Peyer's patch (tissue), 4 donors: ENCODE data around the gene TMEM9. TPM values are rescaled to one million over a fixed set of nuclear protein-coding genes. Genes with fewer than 3 reads are reported as not detected.
A peak's percentile ranks its signal among the peaks of the same experiment; 100 is the strongest.

Experiments
- DNase-seq, 3 donors: peaks; one replicate each; pipeline ENCODE4 v3.0.0-alpha.2; 2017 to 2019
- H3K27ac ChIP-seq, 4 donors: fragments of 200-600 bp; sonication (generic); one replicate each; pipeline ENCODE4 v1.5.1; 2016 to 2019
- H3K27me3 ChIP-seq, 2 donors: fragments of 200-600 bp; sonication (generic); one replicate each; pipeline ENCODE4 v1.5.1; 2019
- H3K36me3 ChIP-seq, 3 donors: fragments of 200-600 bp; sonication (generic); one replicate each; pipeline ENCODE4 v1.5.1; 2016 to 2019
- H3K4me1 ChIP-seq, 4 donors: fragments of 200-600 bp; sonication (generic); one replicate each; pipeline ENCODE4 v1.5.1; 2016 to 2019
- H3K4me3 ChIP-seq, 4 donors: fragments of 200-600 bp; sonication (generic); 1 replicate in 3 of 4; 2 replicates in 1 of 4; pipeline ENCODE4 v1.5.1; 2016 to 2019; ENCODE audit warnings: mild to moderate bottlenecking in 1 of 4
- H3K9me3 ChIP-seq, 4 donors: fragments of 200-600 bp; sonication (generic); one replicate each; pipeline ENCODE4 v1.5.1; 2016 to 2019; ENCODE audit warnings: mild to moderate bottlenecking in 1 of 4
- POLR2A ChIP-seq, 2 donors: fragments of 450-650 bp; IDR thresholded peaks; one replicate each; pipeline ENCODE4 v1.5.1; 2017; ENCODE audit warnings: antibody characterized with exemption in 2 of 2, mild to moderate bottlenecking in 2 of 2, moderate library complexity in 2 of 2
- total RNA-seq, 4 donors: library from RNA; depleted of rRNA; stranded (reverse); fragments of >200 nt; gene quantifications; one replicate each; pipeline ENCODE4 v1.1.0, GENCODE V29; 2016
- TF ChIP-seq, protein P1 (sequence below), 6 experiments: fragments of 450-650 bp in 4 of 6; fragments of 200-600 bp in 2 of 6; sonication (generic) in 1 of 6; IDR thresholded peaks; one replicate each; pipeline ENCODE4 v1.5.1; 2017 to 2019; ENCODE audit warnings: antibody characterized with exemption in 6 of 6, mild to moderate bottlenecking in 3 of 6, moderate library complexity in 1 of 6

TMEM9 gene
- total RNA-seq, 4 donors from 2014 or later: 20.6 to 32.3 (median 27.1) TPM

DNA sequence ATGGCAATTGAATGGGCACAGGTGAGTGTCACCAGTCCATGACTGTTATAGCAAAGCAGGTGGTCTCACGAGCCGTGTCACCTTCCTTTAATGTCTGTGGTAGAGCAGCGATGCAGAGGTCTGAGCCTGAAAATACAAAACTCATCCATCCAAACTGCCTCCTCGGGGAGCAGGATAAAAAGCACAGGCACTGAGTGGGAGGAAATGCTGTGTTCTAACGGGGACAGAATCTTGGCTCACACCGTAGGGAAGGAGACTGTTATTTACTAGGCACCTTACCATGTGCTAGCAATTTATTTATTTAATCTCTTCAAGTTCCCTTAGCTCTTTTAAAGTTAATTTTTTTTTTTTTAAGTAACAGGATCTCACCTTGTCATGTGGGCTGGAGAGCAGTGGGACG, 28.5 kb downstream of the TMEM9 start:
- TF ChIP-seq POLR2A (IDR thresholded peaks at IDR 0.05): no peak
- TF ChIP-seq, protein P1, sequence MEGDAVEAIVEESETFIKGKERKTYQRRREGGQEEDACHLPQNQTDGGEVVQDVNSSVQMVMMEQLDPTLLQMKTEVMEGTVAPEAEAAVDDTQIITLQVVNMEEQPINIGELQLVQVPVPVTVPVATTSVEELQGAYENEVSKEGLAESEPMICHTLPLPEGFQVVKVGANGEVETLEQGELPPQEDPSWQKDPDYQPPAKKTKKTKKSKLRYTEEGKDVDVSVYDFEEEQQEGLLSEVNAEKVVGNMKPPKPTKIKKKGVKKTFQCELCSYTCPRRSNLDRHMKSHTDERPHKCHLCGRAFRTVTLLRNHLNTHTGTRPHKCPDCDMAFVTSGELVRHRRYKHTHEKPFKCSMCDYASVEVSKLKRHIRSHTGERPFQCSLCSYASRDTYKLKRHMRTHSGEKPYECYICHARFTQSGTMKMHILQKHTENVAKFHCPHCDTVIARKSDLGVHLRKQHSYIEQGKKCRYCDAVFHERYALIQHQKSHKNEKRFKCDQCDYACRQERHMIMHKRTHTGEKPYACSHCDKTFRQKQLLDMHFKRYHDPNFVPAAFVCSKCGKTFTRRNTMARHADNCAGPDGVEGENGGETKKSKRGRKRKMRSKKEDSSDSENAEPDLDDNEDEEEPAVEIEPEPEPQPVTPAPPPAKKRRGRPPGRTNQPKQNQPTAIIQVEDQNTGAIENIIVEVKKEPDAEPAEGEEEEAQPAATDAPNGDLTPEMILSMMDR (IDR thresholded peaks at IDR 0.05): no peak
- Histone ChIP-seq H3K4me1 (peaks cover 0 to 7% (median 0%) of the 10 kb centered on the region in 4 donors), H3K27ac (no peak overlapping the region), H3K36me3 (no peaks in the 10 kb centered on the region), H3K27me3 (no peaks in the 10 kb centered on the region), H3K9me3 (no peaks in the 10 kb centered on the region), H3K4me3 (no peak overlapping the region)
- DNase-seq: no peak

DNA sequence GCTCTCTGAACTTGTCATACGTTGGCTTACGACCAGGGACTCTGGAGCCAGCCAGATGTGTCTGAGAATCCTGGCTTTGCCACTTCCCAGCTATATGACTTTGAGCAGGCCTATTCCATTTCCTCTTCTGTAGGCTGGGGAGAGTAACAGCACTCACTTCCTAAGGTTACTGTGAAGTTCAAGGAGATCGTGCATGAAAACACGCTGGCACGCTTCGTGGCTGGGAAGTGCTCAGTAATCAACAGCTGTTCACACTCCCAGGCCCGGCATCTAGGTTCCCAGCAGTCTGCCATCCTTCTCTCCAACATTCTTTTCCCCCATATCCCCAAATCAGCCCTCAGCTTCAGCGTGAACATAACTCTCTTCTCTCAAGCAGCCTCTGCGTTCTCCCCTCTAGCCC, 29.3 kb downstream of the TMEM9 start:
- Histone ChIP-seq H3K4me3 (no peak overlapping the region), H3K36me3 (no peaks in the 10 kb centered on the region), H3K4me1 (peaks cover 0 to 7% (median 0%) of the 10 kb centered on the region in 4 donors), H3K27ac (no peak overlapping the region), H3K9me3 (no peaks in the 10 kb centered on the region), H3K27me3 (no peaks in the 10 kb centered on the region)
- TF ChIP-seq, protein P1 (IDR thresholded peaks at IDR 0.05): no peak
- no peak for TF ChIP-seq POLR2A (IDR thresholded peaks at IDR 0.05)
- no peak for DNase-seq

DNA sequence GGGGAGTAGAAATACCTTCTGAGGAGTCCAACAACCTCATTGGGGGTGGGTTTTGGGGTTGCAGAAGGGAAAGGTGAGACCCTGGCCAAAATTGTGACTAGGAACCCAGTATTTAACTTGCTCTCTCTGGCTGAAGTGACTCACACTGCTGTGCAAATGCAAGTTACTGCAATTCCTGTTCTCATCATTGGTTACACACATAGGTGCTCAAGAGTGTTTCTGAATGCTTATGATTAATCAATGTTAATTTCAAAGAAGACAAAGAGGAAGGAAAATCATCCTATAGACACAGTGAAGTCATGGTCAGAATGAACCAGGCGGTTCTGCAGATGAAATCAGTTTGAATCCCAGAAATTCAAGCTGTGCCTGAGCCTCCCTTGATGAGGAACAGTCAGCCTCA, 30.4 kb downstream of the TMEM9 start:
- no peak for TF ChIP-seq POLR2A (IDR thresholded peaks at IDR 0.05)
- TF ChIP-seq, protein P1 (IDR thresholded peaks at IDR 0.05): no peak

DNA sequence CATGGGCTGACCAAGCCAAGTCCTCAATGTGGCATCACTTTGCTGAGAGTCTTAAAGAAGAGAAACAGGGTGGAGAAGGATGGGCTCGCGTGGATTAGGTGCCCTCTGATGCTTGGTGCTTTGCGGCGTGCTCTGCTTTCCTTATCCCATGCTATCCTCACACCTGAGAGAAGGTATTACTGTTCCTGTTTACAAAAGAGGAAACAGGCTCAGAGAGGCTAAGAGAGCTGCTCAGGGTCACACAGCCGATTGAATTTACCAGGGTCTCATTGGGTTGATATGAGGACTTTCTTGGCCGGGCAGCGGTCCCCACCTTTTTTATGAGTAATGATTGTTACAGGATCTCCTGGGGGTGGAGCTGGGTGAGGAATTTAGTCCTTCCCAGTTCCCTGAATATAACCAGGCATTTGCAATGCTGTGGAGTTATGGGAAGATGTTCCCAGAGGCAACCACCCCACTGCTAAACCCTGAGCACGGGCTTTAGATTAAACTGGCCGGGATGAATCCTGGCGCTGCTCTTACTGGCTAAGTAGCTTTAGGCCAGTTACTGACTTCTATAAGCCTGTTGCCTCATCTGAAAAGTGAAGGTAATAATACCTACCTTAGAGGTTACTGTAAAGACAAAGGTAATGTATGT, 31.8 kb downstream of the TMEM9 start:
- peaks cover 0 to 7% (median 0%) of the 10 kb centered on the region in 4 donors for H3K4me1 ChIP-seq
- no peak overlapping the region for H3K4me3 ChIP-seq
- no peaks in the 10 kb centered on the region for H3K9me3 ChIP-seq
- no peaks in the 10 kb centered on the region for H3K36me3 ChIP-seq
- H3K27ac ChIP-seq: no peak overlapping the region
- no peaks in the 10 kb centered on the region for H3K27me3 ChIP-seq
- TF ChIP-seq, protein P1 (IDR thresholded peaks at IDR 0.05): no peak
- no peak for TF ChIP-seq POLR2A (IDR thresholded peaks at IDR 0.05)
- no peak for DNase-seq

More for the DNA sequence above, 30.4 kb downstream of the TMEM9 start:
- Histone ChIP-seq H3K27me3 (no peaks in the 10 kb centered on the region), H3K9me3 (no peaks in the 10 kb centered on the region), H3K36me3 (no peaks in the 10 kb centered on the region), H3K4me1 (peaks cover 0 to 7% (median 0%) of the 10 kb centered on the region in 4 donors), H3K4me3 (no peak overlapping the region), H3K27ac (no peak overlapping the region)
- no peak for DNase-seq

DNA sequence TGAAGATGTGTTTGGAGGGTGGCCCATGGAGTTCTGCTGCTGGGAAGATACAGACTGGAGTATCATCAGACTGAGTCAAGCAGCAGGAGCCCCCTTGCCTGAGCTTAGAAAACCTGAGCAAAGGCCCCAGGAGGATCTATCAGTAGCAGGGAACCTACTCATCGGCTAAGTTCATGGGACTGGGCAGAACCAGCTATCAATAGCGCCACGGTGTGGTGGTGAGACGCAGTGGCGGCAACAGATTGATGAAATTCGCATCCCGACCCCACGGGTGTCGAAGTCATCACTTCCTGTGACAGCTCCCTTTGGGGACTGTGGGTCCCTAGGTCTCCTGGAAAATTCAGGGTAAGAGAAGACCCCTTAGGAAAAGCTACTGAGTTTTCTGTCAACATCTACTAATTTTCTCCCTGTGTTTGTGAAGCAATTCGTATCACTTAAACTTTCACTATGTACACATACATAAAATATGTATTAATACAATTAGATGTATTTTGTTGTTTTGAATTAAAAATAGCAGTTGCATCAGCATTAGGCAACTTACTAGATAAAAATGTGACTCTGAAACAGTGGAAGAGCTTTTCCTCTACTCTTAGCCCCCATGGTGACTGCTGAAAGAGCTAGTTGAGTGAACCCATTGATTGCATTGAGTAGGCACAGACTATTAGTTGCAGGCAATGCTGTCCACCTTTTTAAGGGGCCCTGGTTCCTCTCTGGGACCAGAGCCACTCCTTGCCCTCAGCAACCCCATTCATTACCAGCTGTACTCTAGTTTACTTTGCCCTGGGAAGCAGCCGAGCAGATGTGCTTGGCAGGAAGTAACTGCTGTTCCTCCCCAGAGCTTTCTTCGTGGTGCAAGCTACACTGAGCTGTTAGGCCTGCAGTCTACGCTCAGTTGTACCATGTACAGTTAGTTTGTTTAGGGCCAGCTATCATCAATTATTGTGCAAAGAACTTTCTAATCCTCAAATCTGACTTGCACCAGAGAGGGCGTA, 34.8 kb downstream of the TMEM9 start:
- Histone ChIP-seq H3K27me3 (no peaks in the 10 kb centered on the region), H3K4me1 (no peaks in the 10 kb centered on the region), H3K36me3 (no peaks in the 10 kb centered on the region), H3K4me3 (no peak overlapping the region), H3K27ac (no peak overlapping the region), H3K9me3 (no peaks in the 10 kb centered on the region)
- DNase-seq: peak in 1 of 3 donors; percentile 53
- no peak for TF ChIP-seq POLR2A (IDR thresholded peaks at IDR 0.05)
- TF ChIP-seq, protein P1 (IDR thresholded peaks at IDR 0.05): peak in 5 of 6 experiments; percentile 14 to 61 (median 55)
